ENCODE data around the gene BAZ2B. TPM values are rescaled to one million over a fixed set of nuclear protein-coding genes. Genes with fewer than 3 reads are reported as not detected.

BAZ2B gene
- total RNA-seq, 1 experiment from 2014 or later, result 43.3 TPM

- Mint-ChIP-seq H3K4me3 (ENCODE audit: low read depth, unreplicated experiment) (no peak overlapping the region), H3K27ac (ENCODE audit: unreplicated experiment) (no peak overlapping the region), H3K9me3 (ENCODE audit: low read depth, unreplicated experiment) (no peaks in the 10 kb centered on the region), H3K36me3 (ENCODE audit: insufficient read depth, unreplicated experiment) (peaks cover 5% of the 10 kb centered on the region), H3K27me3 (ENCODE audit: unreplicated experiment) (no peaks in the 10 kb centered on the region), H3K4me1 (ENCODE audit: low read depth, unreplicated experiment) (peaks cover 17% of the 10 kb centered on the region)
- CTCF ChIA-PET, result no interaction called here
- TF ChIP-seq, protein P1, sequence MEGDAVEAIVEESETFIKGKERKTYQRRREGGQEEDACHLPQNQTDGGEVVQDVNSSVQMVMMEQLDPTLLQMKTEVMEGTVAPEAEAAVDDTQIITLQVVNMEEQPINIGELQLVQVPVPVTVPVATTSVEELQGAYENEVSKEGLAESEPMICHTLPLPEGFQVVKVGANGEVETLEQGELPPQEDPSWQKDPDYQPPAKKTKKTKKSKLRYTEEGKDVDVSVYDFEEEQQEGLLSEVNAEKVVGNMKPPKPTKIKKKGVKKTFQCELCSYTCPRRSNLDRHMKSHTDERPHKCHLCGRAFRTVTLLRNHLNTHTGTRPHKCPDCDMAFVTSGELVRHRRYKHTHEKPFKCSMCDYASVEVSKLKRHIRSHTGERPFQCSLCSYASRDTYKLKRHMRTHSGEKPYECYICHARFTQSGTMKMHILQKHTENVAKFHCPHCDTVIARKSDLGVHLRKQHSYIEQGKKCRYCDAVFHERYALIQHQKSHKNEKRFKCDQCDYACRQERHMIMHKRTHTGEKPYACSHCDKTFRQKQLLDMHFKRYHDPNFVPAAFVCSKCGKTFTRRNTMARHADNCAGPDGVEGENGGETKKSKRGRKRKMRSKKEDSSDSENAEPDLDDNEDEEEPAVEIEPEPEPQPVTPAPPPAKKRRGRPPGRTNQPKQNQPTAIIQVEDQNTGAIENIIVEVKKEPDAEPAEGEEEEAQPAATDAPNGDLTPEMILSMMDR (IDR thresholded peaks at IDR 0.05; ENCODE audit: unreplicated experiment), result no peak
- intact Hi-C loops (cut with micrococcal nuclease; ENCODE audit: unreplicated experiment), result no loop called here
- no TSS peak for BruUV-seq (replicated peaks)
- DNase-seq, result no peak
Observed at GRCh38 chr2:159442159-159442852, 174.0 kb downstream of the BAZ2B start.

- Mint-ChIP-seq H3K27me3 (ENCODE audit: unreplicated experiment) (no peaks in the 10 kb centered on the region), H3K4me1 (ENCODE audit: low read depth, unreplicated experiment) (peaks cover 17% of the 10 kb centered on the region), H3K9me3 (ENCODE audit: low read depth, unreplicated experiment) (no peaks in the 10 kb centered on the region), H3K4me3 (ENCODE audit: low read depth, unreplicated experiment) (no peak overlapping the region), H3K36me3 (ENCODE audit: insufficient read depth, unreplicated experiment) (peaks cover 5% of the 10 kb centered on the region), H3K27ac (ENCODE audit: unreplicated experiment) (no peak overlapping the region)
- CTCF ChIA-PET, result no interaction called here
- no TSS peak for BruUV-seq (replicated peaks)
- DNase-seq, result no peak
- TF ChIP-seq, protein P1 (IDR thresholded peaks at IDR 0.05; ENCODE audit: unreplicated experiment), result no peak
- intact Hi-C loops (cut with micrococcal nuclease; ENCODE audit: unreplicated experiment), result no loop called here
Observed at GRCh38 chr2:159441182-159441581, 175.2 kb downstream of the BAZ2B start.

DNA sequence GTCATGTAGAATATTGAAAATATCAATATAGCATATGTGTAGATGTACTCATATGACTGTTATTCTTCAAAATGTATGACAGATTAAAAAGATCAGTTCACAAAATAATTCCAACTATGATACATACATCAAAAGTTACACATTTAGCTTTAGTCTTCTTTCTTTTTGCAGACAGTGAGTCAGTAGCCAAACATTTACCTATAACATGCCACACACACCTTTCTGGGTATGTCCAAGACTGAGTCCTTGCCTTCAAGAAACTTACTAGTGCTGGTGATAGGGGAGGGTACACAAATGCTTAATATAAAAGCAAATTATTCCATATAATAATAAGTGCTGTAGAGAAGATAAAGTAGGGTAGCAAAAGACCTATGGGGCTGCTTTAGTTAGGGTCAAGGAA, 176.9 kb downstream of the BAZ2B start:
- H3K27me3 Mint-ChIP-seq (ENCODE audit: unreplicated experiment), result no peaks in the 10 kb centered on the region
- BruUV-seq (replicated peaks), result no TSS peak
- H3K4me1 Mint-ChIP-seq (ENCODE audit: low read depth, unreplicated experiment), result peaks cover 17% of the 10 kb centered on the region
- DNase-seq, result no peak
- CTCF ChIA-PET, result no interaction called here
- no peaks in the 10 kb centered on the region for H3K9me3 Mint-ChIP-seq (ENCODE audit: low read depth, unreplicated experiment)
- H3K4me3 Mint-ChIP-seq (ENCODE audit: low read depth, unreplicated experiment), result peak overlapping the region; percentile 21
- H3K36me3 Mint-ChIP-seq (ENCODE audit: insufficient read depth, unreplicated experiment), result no peaks in the 10 kb centered on the region
- intact Hi-C loops (cut with micrococcal nuclease; ENCODE audit: unreplicated experiment), result loop anchor here (5.0 kb wide), 1 partner anchor 73 kb away; no protein-coding TSS in a partner anchor
- TF ChIP-seq, protein P1 (IDR thresholded peaks at IDR 0.05; ENCODE audit: unreplicated experiment), result no peak
- no peak overlapping the region for H3K27ac Mint-ChIP-seq (ENCODE audit: unreplicated experiment)

GRCh38 chr2:159438720-159439353, 177.5 kb downstream of the BAZ2B start:
- peak overlapping the region; percentile 20 for H3K27ac Mint-ChIP-seq (ENCODE audit: unreplicated experiment)
- no peaks in the 10 kb centered on the region for H3K36me3 Mint-ChIP-seq (ENCODE audit: insufficient read depth, unreplicated experiment)
- H3K9me3 Mint-ChIP-seq (ENCODE audit: low read depth, unreplicated experiment), result no peaks in the 10 kb centered on the region
- H3K4me1 Mint-ChIP-seq (ENCODE audit: low read depth, unreplicated experiment), result peaks cover 17% of the 10 kb centered on the region
- TF ChIP-seq, protein P1 (IDR thresholded peaks at IDR 0.05; ENCODE audit: unreplicated experiment), result no peak
- CTCF ChIA-PET, result no interaction called here
- intact Hi-C loops (cut with micrococcal nuclease; ENCODE audit: unreplicated experiment), result loop anchor here (5.0 kb wide), 1 partner anchor 73 kb away; no protein-coding TSS in a partner anchor
- H3K4me3 Mint-ChIP-seq (ENCODE audit: low read depth, unreplicated experiment), result peak overlapping the region; percentile 21
- TSS peak; percentile 50 for BruUV-seq (replicated peaks)
- H3K27me3 Mint-ChIP-seq (ENCODE audit: unreplicated experiment), result no peaks in the 10 kb centered on the region
- no peak for DNase-seq

Measured in Calu3 (cell line).